Endothelial cell of umbilical vein (primary cell): ENCODE measurements around the gene STEAP1. TPM values are rescaled to one million over a fixed set of nuclear protein-coding genes. Genes with fewer than 3 reads are reported as not detected.

Source experiments
- BruUV-seq: library from RNA; stranded (reverse); fragments of 400-500 nt; replicated peaks from 2 replicates; lab custom pipeline; 2021; lab: Mats Ljungman, UMichigan
- CTCF ChIA-PET: fragments of 300-600, 350-600 bp; sonication (Branson Sonifier 250); formaldehyde crosslinking; loops from one replicate; lab custom pipeline; 2021; ENCODE audit warnings: antibody characterized with exemption, inconsistent platforms; lab: Charles Lee
- POLR2A ChIA-PET: fragments of 300-600, 350-600 bp; sonication (Branson Sonifier 250); formaldehyde crosslinking; loops from one replicate; lab custom pipeline; 2021; ENCODE audit warnings: antibody characterized with exemption, inconsistent platforms; lab: Charles Lee
- DNase-seq: peaks from one replicate; pipeline ENCODE4 v3.0.0-alpha.2; 2011; ENCODE audit warnings: low read depth, low spot score
- FAIRE-seq: peaks from 2 replicates; lab custom pipeline; 2011; peaks lifted over from hg19 to GRCh38; lab: Jason Lieb, UNC
- H2AFZ ChIP-seq: 2 replicates; pipeline ENCODE4 v1.6.0; 2012; ENCODE audit warnings: low read depth, low read length, control low read depth, inconsistent platforms
- H3K27ac ChIP-seq: 2 replicates; pipeline ENCODE4 v1.5.1; 2011; ENCODE audit warnings: low read depth, mild to moderate bottlenecking, control low read depth, low read length, moderate library complexity; ENCODE audit not compliant: insufficient read depth
- H3K27me3 ChIP-seq, 2 experiments: 2 replicates each; pipeline versions ENCODE4 v1.6.0 to v1.6.1; 2011; ENCODE audit warnings: low read length in 2 of 2, mixed read lengths in 1 of 2; ENCODE audit not compliant: control insufficient read depth in 2 of 2, insufficient read depth in 2 of 2
- H3K36me3 ChIP-seq, 2 experiments: 2 replicates in 1 of 2; 3 replicates in 1 of 2; pipeline ENCODE4 v1.5.1; 2011; ENCODE audit warnings: low read length in 2 of 2, mild to moderate bottlenecking in 1 of 2, moderate library complexity in 1 of 2; ENCODE audit not compliant: control insufficient read depth in 2 of 2, insufficient read depth in 2 of 2; ENCODE audit errors: extremely low read depth in 1 of 2
- H3K4me1 ChIP-seq: 3 replicates; pipeline ENCODE4 v1.5.1; 2011; ENCODE audit warnings: mild to moderate bottlenecking, low read length; ENCODE audit not compliant: control insufficient read depth, insufficient read depth; ENCODE audit errors: extremely low read depth
- H3K4me2 ChIP-seq: 2 replicates; pipeline ENCODE4 v1.6.1; 2011; ENCODE audit warnings: low read length, control low read depth, mixed read lengths; ENCODE audit not compliant: insufficient read depth
- H3K4me3 ChIP-seq, 3 experiments: fragments of 200-600 bp in 1 of 3; sonication (generic), shearing (Covaris generic) in 1 of 3; replicated peaks in 1 of 3; 2 replicates each; pipeline ENCODE4 v1.5.1; 2011 to 2016; ENCODE audit warnings: control low read depth in 3 of 3, low read length in 3 of 3, mild to moderate bottlenecking in 2 of 3, inconsistent platforms in 1 of 3, low read depth in 1 of 3, moderate library complexity in 1 of 3; ENCODE audit not compliant: insufficient read depth in 1 of 3
- H3K79me2 ChIP-seq: 2 replicates; pipeline ENCODE4 v1.6.0; 2012; ENCODE audit warnings: low read length, inconsistent platforms; ENCODE audit not compliant: control insufficient read depth, insufficient read depth
- H3K9ac ChIP-seq: replicated peaks from 2 replicates; pipeline ENCODE3; 2011; ENCODE audit warnings: low read length, control low read depth; ENCODE audit not compliant: insufficient read depth; ENCODE audit errors: extremely low read depth
- H3K9me1 ChIP-seq: replicated peaks from 3 replicates; pipeline ENCODE4 v1.6.0; 2011; ENCODE audit warnings: mild to moderate bottlenecking, low read length; ENCODE audit not compliant: control insufficient read depth, insufficient read depth; ENCODE audit errors: extremely low read depth
- H3K9me3 ChIP-seq: replicated peaks from 2 replicates; pipeline ENCODE4 v1.5.1; 2012; ENCODE audit warnings: low read length, inconsistent platforms; ENCODE audit not compliant: control insufficient read depth, insufficient read depth
- H4K20me1 ChIP-seq: replicated peaks from 2 replicates; pipeline ENCODE3; 2011; ENCODE audit warnings: mild to moderate bottlenecking, low read length; ENCODE audit not compliant: control insufficient read depth, insufficient read depth; ENCODE audit errors: extremely low read depth
- EZH2 ChIP-seq: IDR thresholded peaks from 2 replicates; pipeline ENCODE4 v1.6.1; 2012; ENCODE audit warnings: borderline replicate concordance, low read depth, mild to moderate bottlenecking, moderate library complexity, low read length, inconsistent platforms; ENCODE audit not compliant: severe bottlenecking
- FOS ChIP-seq: IDR thresholded peaks from 2 replicates; pipeline ENCODE4 v1.6.1; 2011; ENCODE audit warnings: mild to moderate bottlenecking, low read length, moderate library complexity, borderline replicate concordance; ENCODE audit not compliant: insufficient read depth
- GATA2 ChIP-seq: IDR thresholded peaks from 2 replicates; pipeline ENCODE4 v1.7.0; 2011; ENCODE audit warnings: low read depth, mild to moderate bottlenecking, moderate library complexity, mixed read lengths, low read length; ENCODE audit not compliant: insufficient read length, insufficient read depth
- JUN ChIP-seq: IDR thresholded peaks from 2 replicates; pipeline ENCODE4 v1.6.1; 2011; ENCODE audit warnings: borderline replicate concordance, low read depth; ENCODE audit not compliant: insufficient read length, insufficient read depth
- MAX ChIP-seq: IDR thresholded peaks from 2 replicates; pipeline ENCODE4 v1.6.1; 2011; ENCODE audit not compliant: insufficient read depth, insufficient read length
- POLR2A ChIP-seq: IDR thresholded peaks from 2 replicates; pipeline ENCODE4 v1.6.1; 2012; ENCODE audit warnings: low read depth, mild to moderate bottlenecking, control low read depth, low read length
- POLR2AphosphoS5 ChIP-seq: IDR thresholded peaks from 2 replicates; pipeline ENCODE4 v1.6.1; 2012; ENCODE audit warnings: low read depth, mild to moderate bottlenecking, control low read depth, low read length, moderate library complexity; ENCODE audit not compliant: insufficient read depth
- dilution Hi-C: fragments of 300-500 bp; cut with MboI; formaldehyde crosslinking; loops from one replicate; pipeline ENCODE4 v1.15.0; 2019; ENCODE audit warnings: low sequenced_read_pairs; ENCODE audit not compliant: extremely low pct_ligation_motif_present
- intact Hi-C: fragments of 100-400 bp; cut with micrococcal nuclease; formaldehyde crosslinking; loops from one replicate; pipeline ENCODE4 v1.10.0; 2022
- polyA plus RNA-seq, 4 experiments: library from polyadenylated mRNA; depleted of rRNA in 3 of 4; stranded (reverse) in 3 of 4; unstranded in 1 of 4; fragments of >200 nt; gene quantifications; 2 replicates each; pipeline versions ENCODE4 v1.2.1 to v1.2.3, GENCODE V29; 2011 to 2012; ENCODE audit warnings: missing spikeins in 1 of 4
- total RNA-seq: library from RNA; stranded (reverse); gene quantifications from 2 replicates; pipeline ENCODE4 v1.2.3, GENCODE V29; 2021
- TF ChIP-seq, protein P1 (sequence below), 2 donors: IDR thresholded peaks; 1 replicate in 1 of 2; 2 replicates in 1 of 2; pipeline ENCODE4 v1.5.1; 2011; ENCODE audit warnings: low read length in 2 of 2, mild to moderate bottlenecking in 2 of 2, moderate library complexity in 2 of 2, control low read depth in 1 of 2, inconsistent platforms in 1 of 2, low read depth in 1 of 2; ENCODE audit not compliant: insufficient read depth in 1 of 2; ENCODE audit errors: extremely low read depth in 1 of 2

The STEAP1 gene
- total and polyA plus RNA-seq, 2 donors (not counting 3 experiments of a cell fraction or from before 2014, with no cell fraction given): 35.0 to 42.7 TPM

DNA sequence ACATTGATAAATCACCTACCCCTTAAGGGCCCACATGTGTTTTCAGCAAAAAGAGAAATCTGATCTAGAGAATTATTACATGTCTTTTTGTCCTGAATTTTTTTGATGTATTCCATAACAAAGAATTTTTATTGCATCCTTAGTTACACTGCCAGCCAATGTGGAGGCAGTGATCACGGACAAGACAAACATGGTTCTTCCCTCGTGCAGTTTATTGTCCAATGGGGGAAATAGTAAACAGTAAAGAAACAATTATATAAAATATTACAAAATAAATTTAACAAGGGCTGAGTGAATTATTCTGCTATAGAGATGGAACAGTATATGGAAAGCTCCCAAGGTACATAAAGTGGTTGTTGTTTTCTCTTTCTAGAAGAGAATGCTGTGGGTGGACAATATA, 59.3 kb downstream of the STEAP1 start:
- H3K27me3 ChIP-seq: no peaks in the 10 kb centered on the region

More for the DNA sequence above, 59.3 kb downstream of the STEAP1 start:
- no TSS peak for BruUV-seq
- Histone ChIP-seq H3K27ac (no peak overlapping the region), H2AFZ (no peak overlapping the region), H3K9me1 (no peaks in the 10 kb centered on the region), H3K79me2 (no peaks in the 10 kb centered on the region), H3K9me3 (no peaks in the 10 kb centered on the region), H3K9ac (no peak overlapping the region), H3K36me3 (no peaks in the 10 kb centered on the region), H3K4me3 (no peak overlapping the region), H3K4me2 (no peak overlapping the region), H3K4me1 (peaks cover 12% of the 10 kb centered on the region), H4K20me1 (no peaks in the 10 kb centered on the region)
- DNase-seq: no peak
- ChIA-PET CTCF (interaction anchor here (5.0 kb wide), 1 partner anchor 60 kb away, joined by 70 read pairs; the partner anchor contains the start of gene STEAP1), POLR2A (no interaction called here)
- TF ChIP-seq FOS (no peak), POLR2AphosphoS5 (no peak), POLR2A (no peak), EZH2 (no peak), GATA2 (no peak), JUN (no peak), MAX (no peak)
- TF ChIP-seq, protein P1, sequence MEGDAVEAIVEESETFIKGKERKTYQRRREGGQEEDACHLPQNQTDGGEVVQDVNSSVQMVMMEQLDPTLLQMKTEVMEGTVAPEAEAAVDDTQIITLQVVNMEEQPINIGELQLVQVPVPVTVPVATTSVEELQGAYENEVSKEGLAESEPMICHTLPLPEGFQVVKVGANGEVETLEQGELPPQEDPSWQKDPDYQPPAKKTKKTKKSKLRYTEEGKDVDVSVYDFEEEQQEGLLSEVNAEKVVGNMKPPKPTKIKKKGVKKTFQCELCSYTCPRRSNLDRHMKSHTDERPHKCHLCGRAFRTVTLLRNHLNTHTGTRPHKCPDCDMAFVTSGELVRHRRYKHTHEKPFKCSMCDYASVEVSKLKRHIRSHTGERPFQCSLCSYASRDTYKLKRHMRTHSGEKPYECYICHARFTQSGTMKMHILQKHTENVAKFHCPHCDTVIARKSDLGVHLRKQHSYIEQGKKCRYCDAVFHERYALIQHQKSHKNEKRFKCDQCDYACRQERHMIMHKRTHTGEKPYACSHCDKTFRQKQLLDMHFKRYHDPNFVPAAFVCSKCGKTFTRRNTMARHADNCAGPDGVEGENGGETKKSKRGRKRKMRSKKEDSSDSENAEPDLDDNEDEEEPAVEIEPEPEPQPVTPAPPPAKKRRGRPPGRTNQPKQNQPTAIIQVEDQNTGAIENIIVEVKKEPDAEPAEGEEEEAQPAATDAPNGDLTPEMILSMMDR (IDR thresholded peaks at IDR 0.05; ENCODE audit: extremely low read depth in 1 of 2, insufficient read depth in 1 of 2, low read depth in 1 of 2, low read length in 2 of 2): no peak
- intact Hi-C loops: loop anchor here (2.0 kb wide), 1 partner anchor 13 kb away; no protein-coding TSS in a partner anchor
- FAIRE-seq: no peak
- dilution Hi-C loops: no loop called here

Other genes with a start within 250 kb of the STEAP1 start
- gene STEAP2, start 57.3 kb downstream of the STEAP1 start, total RNA-seq: 4.2 and 4.6 TPM in 2 replicates
- gene STEAP2, start 57.3 kb downstream of the STEAP1 start, polyA plus RNA-seq: 3.0 and 4.2 TPM in 2 replicates
- gene CFAP69, start 90.7 kb downstream of the STEAP1 start, total RNA-seq: 2.9 and 4.4 TPM in 2 replicates
- gene CFAP69, start 90.7 kb downstream of the STEAP1 start, polyA plus RNA-seq: 0.51 and 0.81 TPM in 2 replicates
- not detected in 2 replicates for gene FAM237B, start 166.8 kb downstream of the STEAP1 start, total RNA-seq
- not detected in 2 replicates for gene FAM237B, start 166.8 kb downstream of the STEAP1 start, polyA plus RNA-seq
- gene GTPBP10, start 192.2 kb downstream of the STEAP1 start, total RNA-seq: 14.6 and 16.7 TPM in 2 replicates
- gene GTPBP10, start 192.2 kb downstream of the STEAP1 start, polyA plus RNA-seq: 2.3 and 3.5 TPM in 2 replicates
- gene CLDN12, start 249.0 kb downstream of the STEAP1 start, total RNA-seq: 6.1 and 8.1 TPM in 2 replicates
- gene CLDN12, start 249.0 kb downstream of the STEAP1 start, polyA plus RNA-seq: 19.7 and 22.7 TPM in 2 replicates